ENCODE data around the gene CLRN3.

CLRN3 gene

GRCh38 chr10:127833804-127834203 is 58.9 kb downstream of the CLRN3 start:
- TF ChIP-seq TAF1 (IDR thresholded peaks at IDR 0.05; ENCODE audit: borderline replicate concordance, insufficient read depth, low read length) (no peak), REST (IDR thresholded peaks at IDR 0.05; ENCODE audit: insufficient read depth in 1 of 2, low read depth in 2 of 2, low read length in 2 of 2) (no peak)

DNA sequence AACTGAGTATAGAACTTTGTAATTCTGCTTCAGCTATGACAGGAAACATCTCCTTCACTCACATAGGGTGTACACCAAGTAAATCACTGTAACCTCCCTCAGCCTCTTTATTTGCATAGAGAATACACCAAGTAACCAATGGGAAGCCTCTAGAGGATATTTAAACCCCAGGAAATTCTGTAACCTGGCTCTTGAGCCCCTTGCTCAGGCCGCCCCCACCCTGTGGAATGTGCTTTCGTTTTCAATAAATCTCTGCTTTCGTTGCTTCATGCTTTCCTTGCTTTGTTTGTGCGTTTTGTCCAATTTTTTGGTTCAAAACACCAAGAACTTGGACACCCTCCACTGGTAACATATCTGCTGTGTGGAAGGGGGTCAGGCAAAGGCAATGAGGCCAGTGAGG is 60.2 kb downstream of the CLRN3 start:
- TF ChIP-seq REST (IDR thresholded peaks at IDR 0.05; ENCODE audit: insufficient read depth in 1 of 2, low read depth in 2 of 2, low read length in 2 of 2), result no peak
- TF ChIP-seq SIN3A (IDR thresholded peaks at IDR 0.05; ENCODE audit: borderline replicate concordance, insufficient read depth, low read length), result no peak
- no peak for TF ChIP-seq TAF1 (IDR thresholded peaks at IDR 0.05; ENCODE audit: borderline replicate concordance, insufficient read depth, low read length)
- TF ChIP-seq POLR2AphosphoS5 (IDR thresholded peaks at IDR 0.05; ENCODE audit: low read depth, low read length), result no peak
- TF ChIP-seq FOXP2 (optimal IDR thresholded peaks at IDR 0.05; ENCODE audit: borderline replicate concordance, extremely low read depth, extremely low read length, insufficient read depth), result no peak

DNA sequence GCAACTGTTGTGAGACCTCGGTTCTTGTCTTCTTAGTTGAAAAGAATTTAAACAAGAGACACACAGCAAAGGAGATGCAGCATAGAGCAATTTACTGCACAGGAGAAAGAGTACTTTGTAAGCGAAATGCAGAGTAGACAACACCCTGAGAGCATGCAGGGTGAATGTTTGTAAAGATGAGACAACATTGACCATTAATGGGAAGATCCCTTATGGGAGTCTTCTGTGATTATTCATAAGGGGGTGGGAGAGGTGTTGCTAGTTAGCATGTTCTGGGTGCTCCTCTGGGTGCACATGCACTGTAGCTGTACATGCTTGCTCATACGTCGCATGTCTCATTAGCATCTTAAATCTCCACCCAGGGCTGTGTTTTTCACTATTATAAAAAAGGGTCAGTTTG is 62.3 kb downstream of the CLRN3 start:
- TF ChIP-seq POLR2AphosphoS5 (IDR thresholded peaks at IDR 0.05; ENCODE audit: low read depth, low read length), result no peak
- no peak for TF ChIP-seq TAF1 (IDR thresholded peaks at IDR 0.05; ENCODE audit: borderline replicate concordance, insufficient read depth, low read length)
- no peak for TF ChIP-seq FOXP2 (optimal IDR thresholded peaks at IDR 0.05; ENCODE audit: borderline replicate concordance, extremely low read depth, extremely low read length, insufficient read depth)

Data from PFSK-1 (cell line).